GM23338 (cell line): Measurements from ENCODE around the gene EPHB1. TPM values are rescaled to one million over a fixed set of nuclear protein-coding genes. Genes with fewer than 3 reads are reported as not detected.
A peak's percentile ranks its signal among the peaks of the same experiment; 100 is the strongest.

ENCODE experiments used
- ATAC-seq: fragments of 200-7000 bp; cut with Tn5 transposase; 3 replicates; pipeline ENCODE4 v1.9.1; 2020
- DNase-seq: peaks from one replicate; pipeline ENCODE4 v3.0.0-alpha.2; 2015; ENCODE audit warnings: low spot score
- H2AFZ ChIP-seq: fragments of 200-600 bp; sonication (generic); 2 replicates; pipeline ENCODE4 v1.8.0; 2016; ENCODE audit warnings: antibody characterized with exemption, mild to moderate bottlenecking, moderate library complexity
- H3F3A ChIP-seq: fragments of 200-600 bp; sonication (generic); replicated peaks from 2 replicates; pipeline ENCODE4 v1.8.0; 2017; ENCODE audit warnings: antibody characterized with exemption, mixed run types, low read depth
- H3K27ac ChIP-seq: fragments of 200-600 bp; sonication (generic); 2 replicates; pipeline ENCODE4 v1.6.1; 2016; ENCODE audit warnings: low read depth
- H3K27me3 ChIP-seq: fragments of 200-600 bp; sonication (generic); 2 replicates; pipeline ENCODE4 v1.8.0; 2016; ENCODE audit warnings: mild to moderate bottlenecking, mixed run types, moderate library complexity; ENCODE audit not compliant: insufficient read depth
- H3K36me3 ChIP-seq: fragments of 200-600 bp; sonication (generic); 2 replicates; pipeline ENCODE4 v1.8.0; 2016; ENCODE audit warnings: mild to moderate bottlenecking; ENCODE audit not compliant: insufficient read depth
- H3K4me1 ChIP-seq: fragments of 200-600 bp; sonication (generic); 2 replicates; pipeline ENCODE4 v1.8.0; 2016; ENCODE audit warnings: mild to moderate bottlenecking, moderate library complexity; ENCODE audit not compliant: insufficient read depth
- H3K4me2 ChIP-seq: fragments of 200-600 bp; sonication (generic); 2 replicates; pipeline ENCODE4 v1.7.1; 2017; ENCODE audit warnings: mixed run types
- H3K4me3 ChIP-seq: fragments of 200-600 bp; sonication (generic); 2 replicates; pipeline ENCODE4 v1.6.1; 2016; ENCODE audit warnings: mixed run types
- H3K79me2 ChIP-seq: fragments of 200-600 bp; sonication (generic); replicated peaks from 2 replicates; pipeline ENCODE4 v1.8.0; 2017; ENCODE audit warnings: mild to moderate bottlenecking; ENCODE audit not compliant: insufficient read depth
- H3K9me2 ChIP-seq: fragments of 200-600 bp; sonication (generic); 2 replicates; pipeline ENCODE4 v1.8.0; 2017; ENCODE audit not compliant: insufficient read depth
- H4K20me1 ChIP-seq: fragments of 200-600 bp; sonication (generic); replicated peaks from 2 replicates; pipeline ENCODE4 v1.8.0; 2017; ENCODE audit warnings: mild to moderate bottlenecking; ENCODE audit not compliant: insufficient read depth
- H3K27ac Mint-ChIP-seq: 2 replicates; pipeline ENCODE4 v1.8.0; 2020; ENCODE audit warnings: inconsistent platforms, mild to moderate bottlenecking, moderate library complexity, mixed read lengths
- H3K27me3 Mint-ChIP-seq: 3 replicates; pipeline ENCODE4 v1.8.0; 2022; ENCODE audit warnings: low read depth, mild to moderate bottlenecking, moderate library complexity, mixed read lengths, inconsistent platforms; ENCODE audit not compliant: insufficient read depth, poor library complexity
- H3K36me3 Mint-ChIP-seq: 3 replicates; pipeline ENCODE4 v1.8.0; 2021; ENCODE audit warnings: low read depth, mild to moderate bottlenecking, inconsistent platforms, moderate library complexity, mixed read lengths
- H3K4me1 Mint-ChIP-seq: 3 replicates; pipeline ENCODE4 v1.8.0; 2020; ENCODE audit warnings: mild to moderate bottlenecking, inconsistent platforms, mixed read lengths
- H3K4me3 Mint-ChIP-seq: 3 replicates; pipeline ENCODE4 v1.8.0; 2021; ENCODE audit warnings: moderate library complexity, mild to moderate bottlenecking, inconsistent platforms, mixed read lengths
- H3K9me3 Mint-ChIP-seq: 3 replicates; pipeline ENCODE4 v1.8.0; 2020; ENCODE audit warnings: moderate library complexity, mild to moderate bottlenecking, inconsistent platforms, mixed read lengths
- CTCF ChIP-seq, 2 experiments: fragments of 200-600 bp in 1 of 2; sonication (generic) in 1 of 2; conservative IDR thresholded peaks; 2 replicates each; pipeline versions ENCODE4 v1.5.1 to v1.6.1; 2016 to 2017; ENCODE audit warnings: antibody characterized with exemption in 2 of 2, low read depth in 2 of 2, mild to moderate bottlenecking in 2 of 2, moderate library complexity in 1 of 2
- EZH2 ChIP-seq: fragments of 200-600 bp; sonication (generic); IDR thresholded peaks from one replicate; pipeline ENCODE4 v1.8.0; 2017; ENCODE audit warnings: antibody characterized with exemption, mild to moderate bottlenecking, low read depth; ENCODE audit not compliant: unreplicated experiment
- EZH2phosphoT487 ChIP-seq: fragments of 200-600 bp; sonication (generic); IDR thresholded peaks from one replicate; pipeline ENCODE4 v1.8.1; 2018; ENCODE audit warnings: antibody characterized with exemption; ENCODE audit not compliant: unreplicated experiment
- JUNB ChIP-seq: IDR thresholded peaks from one replicate; pipeline ENCODE4 v1.6.1; 2016; ENCODE audit warnings: antibody characterized with exemption; ENCODE audit not compliant: unreplicated experiment
- NANOG ChIP-seq: IDR thresholded peaks from 2 replicates; pipeline ENCODE4 v1.6.1; 2016; ENCODE audit warnings: antibody characterized with exemption, borderline replicate concordance
- POLR2AphosphoS5 ChIP-seq: IDR thresholded peaks from 2 replicates; pipeline ENCODE4 v1.6.1; 2016; ENCODE audit warnings: antibody characterized with exemption, low read depth
- STAT1 ChIP-seq: IDR thresholded peaks from one replicate; pipeline ENCODE4 v1.6.1; 2016; ENCODE audit warnings: antibody characterized with exemption; ENCODE audit not compliant: unreplicated experiment
- polyA plus RNA-seq: library from polyadenylated mRNA; unstranded; fragments of >200 nt; fragmentation: Nextera tagmentation; extraction: Ambion mirVana; gene quantifications from 2 replicates; pipeline ENCODE4 v1.2.1, GENCODE V29; 2016
- total RNA-seq: library from RNA; depleted of rRNA; stranded (reverse); fragments of >200 nt; shearing (Covaris generic); gene quantifications from 2 replicates; pipeline ENCODE4 v1.2.3, GENCODE V29; 2014
- TF ChIP-seq, protein P1 (sequence below): IDR thresholded peaks from one replicate; pipeline ENCODE4 v1.6.1; 2018; ENCODE audit warnings: antibody characterized with exemption; ENCODE audit not compliant: unreplicated experiment

EPHB1 gene
- total and polyA plus RNA-seq, 2 experiments from 2014 or later, result 2.7 to 5.2 TPM

DNA sequence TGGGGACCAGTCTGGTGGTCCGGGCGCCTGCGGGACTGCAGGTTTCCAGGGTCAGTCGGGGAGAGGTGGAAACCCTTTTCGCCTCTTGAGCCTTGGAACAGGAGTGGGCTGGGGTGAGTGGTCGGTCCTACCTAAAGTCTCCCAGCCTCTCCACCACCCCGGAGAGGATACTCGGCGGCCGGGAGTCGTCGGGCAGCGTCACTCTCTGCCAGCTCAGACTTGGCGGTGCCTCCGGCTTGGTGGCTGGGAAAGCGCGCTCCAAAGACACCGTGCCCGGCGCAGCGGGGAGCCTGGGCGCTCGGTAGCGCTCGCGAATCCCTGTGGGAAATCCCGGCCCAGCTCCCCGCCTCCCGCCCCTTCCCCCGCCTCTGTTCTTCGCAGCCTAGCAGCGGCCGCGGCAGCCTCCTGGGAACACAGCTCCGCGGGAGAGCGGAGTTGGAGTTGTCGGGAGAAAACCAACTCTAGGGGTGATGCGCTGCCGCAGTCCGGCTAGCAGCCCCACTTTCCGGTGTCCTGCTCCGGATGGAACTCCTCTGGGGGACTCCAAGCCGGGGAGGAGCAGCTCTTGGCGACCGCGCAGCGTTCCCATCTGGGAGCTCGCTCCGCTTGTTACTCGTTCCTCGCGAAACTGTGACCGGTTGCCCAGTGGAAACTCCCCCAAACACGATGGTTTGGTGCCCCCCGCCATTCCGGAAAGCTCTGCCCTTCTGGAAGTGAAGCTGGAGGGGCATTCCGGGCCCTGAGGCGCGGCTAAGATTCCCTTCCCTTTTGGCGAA, 1.4 kb downstream of the EPHB1 start:
- Histone ChIP-seq H3K9me2 (no peaks in the 10 kb centered on the region), H3K79me2 (peaks cover 4% of the 10 kb centered on the region; the same call in 1 of the 2 replicates), H3K4me3 (peak overlapping the region; percentile 81), H3K36me3 (no peaks in the 10 kb centered on the region), H3K4me1 (peaks cover 12% of the 10 kb centered on the region), H3K27me3 (peaks cover 47% of the 10 kb centered on the region), H3K4me2 (peak overlapping the region; percentile 99), H4K20me1 (no peaks in the 10 kb centered on the region), H2AFZ (peak overlapping the region; percentile 96), H3K27ac (no peak overlapping the region), H3F3A (no peaks in the 10 kb centered on the region)
- ATAC-seq, result peak; percentile 10
- Mint-ChIP-seq H3K4me3 (peak overlapping the region; percentile 94), H3K27me3 (peaks cover 43% of the 10 kb centered on the region), H3K27ac (no peak overlapping the region), H3K9me3 (no peaks in the 10 kb centered on the region), H3K36me3 (no peaks in the 10 kb centered on the region; the same call in 2 of the 3 replicates), H3K4me1 (peaks cover 34% of the 10 kb centered on the region)
- TF ChIP-seq, protein P1, sequence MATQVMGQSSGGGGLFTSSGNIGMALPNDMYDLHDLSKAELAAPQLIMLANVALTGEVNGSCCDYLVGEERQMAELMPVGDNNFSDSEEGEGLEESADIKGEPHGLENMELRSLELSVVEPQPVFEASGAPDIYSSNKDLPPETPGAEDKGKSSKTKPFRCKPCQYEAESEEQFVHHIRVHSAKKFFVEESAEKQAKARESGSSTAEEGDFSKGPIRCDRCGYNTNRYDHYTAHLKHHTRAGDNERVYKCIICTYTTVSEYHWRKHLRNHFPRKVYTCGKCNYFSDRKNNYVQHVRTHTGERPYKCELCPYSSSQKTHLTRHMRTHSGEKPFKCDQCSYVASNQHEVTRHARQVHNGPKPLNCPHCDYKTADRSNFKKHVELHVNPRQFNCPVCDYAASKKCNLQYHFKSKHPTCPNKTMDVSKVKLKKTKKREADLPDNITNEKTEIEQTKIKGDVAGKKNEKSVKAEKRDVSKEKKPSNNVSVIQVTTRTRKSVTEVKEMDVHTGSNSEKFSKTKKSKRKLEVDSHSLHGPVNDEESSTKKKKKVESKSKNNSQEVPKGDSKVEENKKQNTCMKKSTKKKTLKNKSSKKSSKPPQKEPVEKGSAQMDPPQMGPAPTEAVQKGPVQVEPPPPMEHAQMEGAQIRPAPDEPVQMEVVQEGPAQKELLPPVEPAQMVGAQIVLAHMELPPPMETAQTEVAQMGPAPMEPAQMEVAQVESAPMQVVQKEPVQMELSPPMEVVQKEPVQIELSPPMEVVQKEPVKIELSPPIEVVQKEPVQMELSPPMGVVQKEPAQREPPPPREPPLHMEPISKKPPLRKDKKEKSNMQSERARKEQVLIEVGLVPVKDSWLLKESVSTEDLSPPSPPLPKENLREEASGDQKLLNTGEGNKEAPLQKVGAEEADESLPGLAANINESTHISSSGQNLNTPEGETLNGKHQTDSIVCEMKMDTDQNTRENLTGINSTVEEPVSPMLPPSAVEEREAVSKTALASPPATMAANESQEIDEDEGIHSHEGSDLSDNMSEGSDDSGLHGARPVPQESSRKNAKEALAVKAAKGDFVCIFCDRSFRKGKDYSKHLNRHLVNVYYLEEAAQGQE, result no peak
- peak; percentile 70 for TF ChIP-seq EZH2
- peak; percentile 68 for DNase-seq

DNA sequence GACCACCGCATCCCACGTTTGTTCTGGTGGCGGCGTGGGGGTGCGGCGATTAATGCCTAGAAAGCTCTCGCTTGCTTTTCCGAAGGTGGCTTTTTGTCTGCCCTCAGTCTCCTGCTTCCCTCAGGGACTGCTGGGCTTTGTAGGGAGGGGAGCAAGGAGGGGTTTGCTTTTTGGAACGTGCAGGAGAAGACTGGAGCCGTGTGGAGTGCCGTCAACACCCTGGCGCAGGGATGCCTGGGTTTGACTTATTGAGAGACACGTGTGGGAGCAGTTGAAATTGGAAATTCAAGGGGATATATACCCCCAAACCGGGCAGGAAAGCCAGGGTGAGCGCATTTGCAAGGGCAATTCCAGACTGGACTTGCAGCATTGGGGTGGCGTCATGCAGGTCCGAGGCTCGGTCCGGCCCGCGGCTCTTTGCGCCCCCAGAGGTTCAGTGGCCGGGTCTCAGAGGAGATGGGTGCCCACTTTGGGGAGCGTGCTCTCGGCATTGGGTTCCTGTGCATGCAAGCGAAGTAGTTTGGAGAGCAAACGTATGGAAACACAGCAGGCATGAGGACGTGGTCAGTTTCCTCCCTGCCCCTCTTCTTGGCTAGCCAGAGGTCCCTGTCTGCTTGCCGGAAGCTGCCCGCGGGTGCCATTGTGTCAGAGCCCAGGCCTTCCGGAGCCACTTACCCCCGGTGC, 2.1 kb downstream of the EPHB1 start:
- no peak overlapping the region for H3K27ac ChIP-seq
- TF ChIP-seq EZH2phosphoT487 (no peak), CTCF (conservative IDR thresholded peaks at IDR 0.05; ENCODE audit: low read depth in 2 of 2) (no peak), STAT1 (no peak), POLR2AphosphoS5 (no peak), NANOG (no peak), JUNB (no peak), EZH2 (peak; percentile 14)
- TF ChIP-seq, protein P1, result no peak
- Mint-ChIP-seq H3K27ac (no peak overlapping the region), H3K36me3 (no peaks in the 10 kb centered on the region; the same call in 2 of the 3 replicates), H3K27me3 (peaks cover 43% of the 10 kb centered on the region), H3K4me1 (peaks cover 38% of the 10 kb centered on the region), H3K9me3 (no peaks in the 10 kb centered on the region), H3K4me3 (peak overlapping the region; percentile 94)
- H3F3A ChIP-seq, result no peaks in the 10 kb centered on the region
- peak overlapping the region; percentile 99 for H3K4me2 ChIP-seq
- no peak for ATAC-seq
- peaks cover 12% of the 10 kb centered on the region for H3K4me1 ChIP-seq
- no peaks in the 10 kb centered on the region for H3K9me2 ChIP-seq
- H3K36me3 ChIP-seq, result no peaks in the 10 kb centered on the region
- H4K20me1 ChIP-seq, result no peaks in the 10 kb centered on the region
- DNase-seq, result peak; percentile 32
- H3K27me3 ChIP-seq, result peaks cover 47% of the 10 kb centered on the region
- H3K79me2 ChIP-seq, result peaks cover 4% of the 10 kb centered on the region; the same call in 1 of the 2 replicates
- H2AFZ ChIP-seq, result peak overlapping the region; percentile 96
- peak overlapping the region; percentile 81 for H3K4me3 ChIP-seq
